ENCODE data around the gene NPW. TPM values are rescaled to one million over a fixed set of nuclear protein-coding genes. Genes with fewer than 3 reads are reported as not detected.

The NPW gene
- total and polyA plus RNA-seq, 2 of the 8 experiments (the other 6 are each of a cell fraction or from before 2014, with no cell fraction given): 4.0 to 10.3 TPM

- TF ChIP-seq CHD7 (IDR thresholded peaks at IDR 0.05; ENCODE audit: insufficient replicate concordance, low read length) (no peak), KDM1A (IDR thresholded peaks at IDR 0.05; ENCODE audit: borderline replicate concordance, low read length) (no peak), PHF8 (conservative IDR thresholded peaks at IDR 0.05; ENCODE audit: low read depth, low read length) (no peak)
Measured at GRCh38 chr16:2053211-2053610, 33.6 kb downstream of the NPW start (continued).
